Cardiac atrium fibroblast (primary cell): ENCODE data around the gene KLF5. TPM values are rescaled to one million over a fixed set of nuclear protein-coding genes. Genes with fewer than 3 reads are reported as not detected.

ENCODE experiments used
- total RNA-seq: library from RNA; depleted of rRNA; stranded (reverse); fragments of >200 nt; gene quantifications from 2 replicates; pipeline ENCODE4 v1.2.3, GENCODE V29; 2015

The KLF5 gene
- 2.1 and 4.3 TPM in 2 replicates for total RNA-seq

DNA sequence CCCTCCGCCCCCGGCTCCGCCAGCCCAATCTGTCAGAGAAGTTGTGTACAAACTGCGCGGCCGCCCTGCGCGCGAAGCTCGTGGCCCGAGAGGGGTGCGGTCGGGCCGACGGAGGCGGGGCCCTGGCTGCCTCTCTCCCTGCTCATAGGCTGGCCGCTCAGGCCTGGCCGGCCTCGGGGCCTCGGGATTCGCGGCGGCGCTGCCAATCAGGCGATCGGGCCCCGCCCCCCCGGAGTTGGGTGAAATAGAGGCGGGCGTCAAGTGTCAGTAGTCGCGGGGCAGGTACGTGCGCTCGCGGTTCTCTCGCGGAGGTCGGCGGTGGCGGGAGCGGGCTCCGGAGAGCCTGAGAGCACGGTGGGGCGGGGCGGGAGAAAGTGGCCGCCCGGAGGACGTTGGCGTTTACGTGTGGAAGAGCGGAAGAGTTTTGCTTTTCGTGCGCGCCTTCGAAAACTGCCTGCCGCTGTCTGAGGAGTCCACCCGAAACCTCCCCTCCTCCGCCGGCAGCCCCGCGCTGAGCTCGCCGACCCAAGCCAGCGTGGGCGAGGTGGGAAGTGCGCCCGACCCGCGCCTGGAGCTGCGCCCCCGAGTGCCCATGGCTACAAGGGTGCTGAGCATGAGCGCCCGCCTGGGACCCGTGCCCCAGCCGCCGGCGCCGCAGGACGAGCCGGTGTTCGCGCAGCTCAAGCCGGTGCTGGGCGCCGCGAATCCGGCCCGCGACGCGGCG, at the start of gene KLF5:
Gene KLF5, plus strand, starts transcription at position 270 of the 724 bp plus-strand sequence. Its CDS starts 323 bp downstream, at position 593.

